Measurements from ENCODE around the gene CEP135.

The CEP135 gene

DNA sequence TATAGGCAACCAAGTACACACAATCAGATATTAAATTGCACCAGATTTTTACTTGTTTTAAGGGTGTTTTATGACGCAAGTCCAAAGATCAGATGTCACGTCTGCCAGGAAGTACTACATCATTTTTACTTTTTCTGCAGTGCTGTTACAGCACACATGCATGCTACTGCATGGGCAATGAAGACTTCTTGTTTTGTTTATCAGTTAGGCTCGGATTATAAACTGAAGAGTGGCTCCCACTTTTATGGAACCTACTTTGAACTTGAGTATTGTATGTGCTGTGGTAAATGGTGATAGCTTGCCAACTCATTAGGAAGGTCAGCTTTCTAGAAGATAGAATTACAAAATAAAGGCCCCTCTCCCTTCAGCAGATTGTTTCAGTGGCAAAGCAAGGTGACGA lies 131.6 kb downstream of the CEP135 start:
- DNase-seq (ENCODE audit: low read depth), result no peak

DNA sequence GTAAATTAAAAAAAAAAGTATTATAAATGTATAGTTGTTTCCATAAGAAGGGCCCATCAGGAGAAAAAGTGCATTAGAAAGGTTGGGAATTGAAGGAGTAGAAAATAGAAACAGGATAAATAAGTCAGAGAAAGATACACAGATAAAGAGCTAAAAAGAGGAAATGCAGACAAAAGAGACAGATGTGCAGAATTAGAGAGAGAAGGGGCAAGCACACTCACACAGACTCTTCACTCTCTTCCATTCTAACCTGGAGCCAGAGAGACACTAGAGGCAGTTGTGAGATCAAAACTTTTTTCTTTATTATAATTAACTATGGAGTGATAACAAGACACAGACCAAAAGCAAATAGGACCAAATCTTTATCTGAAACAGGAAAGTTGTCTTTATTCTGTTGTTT lies 134.1 kb downstream of the CEP135 start:
- no peak for DNase-seq (ENCODE audit: low read depth)

Measured in stimulated activated CD8-positive, alpha-beta memory T cell treated with anti-CD3 and anti-CD28 coated beads, Interleukin-4, amount 100 ng/mL, for 24 hours (primary cell).